Stimulated activated CD4-positive, alpha-beta T cell treated with anti-CD3 and anti-CD28 coated beads, TNF-alpha, amount 100 ng/mL, for 4 hours (primary cell): Measurements from ENCODE around the gene RPS2.
"Not testable (repeated sequence)": the region's sequence is repeated elsewhere in the genome, so short reads cannot be mapped to it uniquely, and the experiment has no call there.

ENCODE experiments used
- DNase-seq, 3 experiments: peaks; one replicate each; pipeline ENCODE4 v3.0.0-alpha.2; 2020; ENCODE audit warnings: low read depth in 3 of 3

The RPS2 gene

DNA sequence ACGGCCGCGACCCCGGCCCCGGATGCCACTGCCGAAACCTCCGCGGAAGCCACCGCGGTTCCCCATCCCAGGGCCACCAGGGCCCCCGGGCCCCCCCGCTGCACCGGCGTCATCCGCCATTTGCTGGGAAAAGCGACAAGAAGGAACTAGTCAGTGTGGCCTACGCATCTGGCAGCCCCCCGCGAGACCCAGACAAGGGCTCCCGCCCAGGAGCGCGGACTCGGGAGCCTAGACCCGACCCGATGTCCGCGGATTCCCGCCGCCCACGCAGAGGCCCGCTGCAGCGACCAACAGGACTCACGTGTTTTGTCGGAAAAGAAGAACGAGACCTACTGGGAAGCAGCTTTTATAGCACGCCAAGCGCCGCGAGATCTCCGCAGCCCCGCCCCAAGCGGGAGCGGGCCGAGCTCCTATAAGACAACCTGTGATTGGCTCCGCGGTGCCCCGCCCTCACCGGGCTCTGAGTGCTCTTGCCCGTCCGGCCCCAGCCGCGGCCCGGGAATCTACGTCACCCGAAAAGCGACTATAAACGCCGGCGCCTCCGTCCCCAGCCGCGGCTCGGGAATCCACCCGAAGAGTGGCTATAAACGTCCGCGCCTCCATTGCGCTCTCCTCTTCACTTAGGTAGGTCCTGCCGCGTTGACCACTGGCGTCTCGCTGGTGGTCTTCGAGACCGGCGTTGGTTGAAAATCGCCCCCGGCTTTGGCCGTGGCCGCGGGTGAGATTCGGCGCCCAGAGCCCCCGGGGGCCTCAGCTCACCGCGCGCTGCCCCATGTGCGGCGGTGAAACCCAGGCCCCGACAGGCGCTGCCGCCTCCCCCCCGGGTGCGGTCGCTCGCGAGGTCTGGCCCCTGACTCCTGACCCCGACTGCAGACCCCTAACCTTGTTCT, at the start of gene RPS2:
TSS of gene RPS2 (minus strand) at position 321 of the 890 bp plus-strand sequence. CDS start at position 120, 201 bp downstream.
- peak; percentile 94 to 99 (median 95) for DNase-seq

GRCh38 chr16:2013527-2013926, 48.9 kb upstream of the RPS2 start:
- no peak for DNase-seq

GRCh38 chr16:2011726-2012125, 47.1 kb upstream of the RPS2 start:
- not testable (repeated sequence) for DNase-seq

- DNase-seq = peak; percentile 58 to 62 (median 61)
Measured at GRCh38 chr16:2009791-2010510, 45.3 kb upstream of the RPS2 start, which contains the start of gene ZNF598. Gene ZNF598, minus strand, starts transcription at chr16:2009821.

DNA sequence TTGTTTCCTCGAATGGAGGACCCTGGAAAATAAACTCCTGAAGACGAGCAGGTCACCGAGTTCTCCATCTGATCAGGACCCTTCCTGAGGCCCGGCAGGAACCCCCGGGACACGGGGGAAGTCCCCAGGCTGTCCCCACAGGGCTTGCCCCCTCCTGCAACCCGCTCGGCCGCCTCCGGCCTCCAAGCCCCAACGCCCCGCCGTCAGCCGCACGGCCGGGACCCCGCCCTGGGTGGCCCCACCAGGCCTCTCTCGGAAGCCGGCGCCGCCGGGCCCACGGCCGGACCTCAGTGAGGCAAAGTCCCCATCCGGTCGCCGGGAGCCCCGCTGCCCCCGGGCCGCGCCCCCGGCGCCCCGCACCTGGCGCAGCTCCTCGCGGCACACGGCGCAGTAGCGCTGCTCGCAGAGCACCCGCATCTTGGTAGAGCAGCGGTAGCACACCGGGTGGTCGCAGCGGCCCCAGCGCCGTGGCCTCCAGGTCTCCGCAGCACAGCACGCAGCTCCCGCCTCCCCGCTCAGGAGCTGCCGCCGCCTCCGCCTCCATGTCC, 44.6 kb upstream of the RPS2 start:
- no peak for DNase-seq

DNA sequence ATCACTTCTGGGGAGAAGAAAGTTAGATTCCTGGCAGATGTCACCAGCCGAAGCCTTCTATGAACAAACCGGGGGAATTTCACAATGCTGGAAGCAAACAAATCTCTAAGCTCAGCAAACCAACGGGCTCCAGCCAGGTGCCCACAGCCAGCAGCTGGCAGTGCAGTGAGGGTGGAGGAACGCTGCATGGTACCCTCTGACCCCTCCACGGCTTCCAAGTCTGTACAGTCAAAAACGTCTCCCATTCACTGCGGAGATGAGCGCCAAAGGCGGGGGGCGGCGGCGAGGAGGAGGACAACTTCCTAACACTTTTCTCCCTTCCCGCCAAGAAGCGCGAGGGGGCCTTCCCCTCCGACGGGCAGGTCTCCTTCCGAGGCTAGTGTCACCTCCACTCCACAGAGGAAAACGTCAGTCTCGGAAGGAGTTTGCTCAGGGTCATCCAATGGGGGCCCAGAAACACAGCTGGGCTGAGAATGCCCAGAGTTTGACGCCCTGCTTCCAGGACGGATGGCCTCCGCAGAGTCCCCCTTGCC, 44.1 kb upstream of the RPS2 start:
- no peak for DNase-seq

- DNase-seq = no peak
Measured at GRCh38 chr16:2008009-2008526, 43.4 kb upstream of the RPS2 start.

- DNase-seq = no peak
Measured at GRCh38 chr16:2007081-2007836, 42.6 kb upstream of the RPS2 start.

GRCh38 chr16:2006317-2006716, 41.7 kb upstream of the RPS2 start:
- no peak for DNase-seq

GRCh38 chr16:2005646-2006045, 41.0 kb upstream of the RPS2 start:
- DNase-seq = no peak

- no peak for DNase-seq
Measured at GRCh38 chr16:2004795-2005517, 40.3 kb upstream of the RPS2 start.

GRCh38 chr16:2003827-2004641, 39.4 kb upstream of the RPS2 start:
- DNase-seq = peak; percentile 68 to 80 (median 76)

GRCh38 chr16:2003231-2003826, 38.7 kb upstream of the RPS2 start:
- DNase-seq = no peak

- no peak for DNase-seq
Measured at GRCh38 chr16:2002406-2003230, 38.0 kb upstream of the RPS2 start.

DNA sequence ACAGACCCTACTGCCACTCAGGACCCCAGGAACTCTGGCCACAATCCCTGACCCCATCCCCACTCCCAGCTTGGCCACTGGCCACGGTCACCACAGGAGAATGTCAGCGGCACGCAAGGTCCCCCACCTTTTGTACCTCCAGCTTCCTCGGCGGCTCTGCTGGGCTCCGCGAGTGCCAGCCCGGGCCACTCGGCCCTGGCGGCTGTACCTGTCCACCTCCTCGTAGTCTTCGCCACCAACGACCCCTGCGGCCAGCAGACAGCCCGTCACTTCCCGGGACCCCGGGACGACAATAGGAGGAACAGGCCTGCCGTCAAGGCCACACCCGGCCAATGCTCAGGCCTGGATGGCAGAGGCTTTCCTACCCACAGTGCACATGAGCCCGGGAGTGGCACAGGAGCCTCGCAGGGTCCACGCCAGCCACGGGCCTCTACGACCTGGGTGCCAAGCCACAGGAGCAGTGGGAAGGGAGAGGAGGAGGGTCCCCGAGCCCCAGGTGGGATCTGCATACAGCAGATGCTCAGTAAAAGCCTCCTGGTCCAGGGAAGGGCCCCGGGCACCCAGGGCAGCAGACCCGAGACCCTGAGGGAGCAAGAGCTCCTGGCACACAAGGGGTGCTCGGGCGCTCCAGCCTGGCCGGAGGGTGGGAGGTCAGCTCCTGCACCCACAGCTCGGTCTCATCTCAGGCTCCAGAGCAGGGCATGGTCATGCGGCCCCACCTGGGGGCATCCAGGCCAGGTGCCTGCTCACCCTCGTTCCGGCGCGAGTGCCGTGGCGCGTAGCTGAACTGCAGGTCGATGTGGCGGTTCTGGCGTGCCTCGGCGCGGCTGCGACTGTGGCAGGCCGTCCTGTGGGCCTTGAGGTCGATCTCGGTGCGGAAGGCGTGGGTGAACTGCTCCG, 37.1 kb upstream of the RPS2 start:
- no peak for DNase-seq

DNA sequence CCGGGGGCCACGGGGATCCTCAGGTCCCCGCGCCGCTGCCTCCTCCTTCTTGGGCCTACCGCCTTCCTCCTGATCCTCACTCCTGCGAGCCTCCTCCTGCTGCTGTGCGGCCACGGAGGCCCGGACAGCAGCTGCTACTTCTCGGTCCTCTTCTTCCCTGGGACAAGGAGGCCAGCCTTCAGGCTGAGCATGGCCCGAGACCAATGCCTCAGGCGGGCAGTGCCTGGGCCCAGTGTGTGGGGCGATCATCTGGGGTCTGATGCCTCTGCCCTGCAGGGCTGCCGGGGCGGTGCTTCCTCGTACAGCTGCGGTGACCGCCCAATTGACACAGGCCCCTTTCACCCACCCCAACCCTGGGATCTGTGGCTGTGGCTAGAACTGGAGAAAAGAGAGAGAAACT, 36.4 kb upstream of the RPS2 start:
- DNase-seq = no peak

DNA sequence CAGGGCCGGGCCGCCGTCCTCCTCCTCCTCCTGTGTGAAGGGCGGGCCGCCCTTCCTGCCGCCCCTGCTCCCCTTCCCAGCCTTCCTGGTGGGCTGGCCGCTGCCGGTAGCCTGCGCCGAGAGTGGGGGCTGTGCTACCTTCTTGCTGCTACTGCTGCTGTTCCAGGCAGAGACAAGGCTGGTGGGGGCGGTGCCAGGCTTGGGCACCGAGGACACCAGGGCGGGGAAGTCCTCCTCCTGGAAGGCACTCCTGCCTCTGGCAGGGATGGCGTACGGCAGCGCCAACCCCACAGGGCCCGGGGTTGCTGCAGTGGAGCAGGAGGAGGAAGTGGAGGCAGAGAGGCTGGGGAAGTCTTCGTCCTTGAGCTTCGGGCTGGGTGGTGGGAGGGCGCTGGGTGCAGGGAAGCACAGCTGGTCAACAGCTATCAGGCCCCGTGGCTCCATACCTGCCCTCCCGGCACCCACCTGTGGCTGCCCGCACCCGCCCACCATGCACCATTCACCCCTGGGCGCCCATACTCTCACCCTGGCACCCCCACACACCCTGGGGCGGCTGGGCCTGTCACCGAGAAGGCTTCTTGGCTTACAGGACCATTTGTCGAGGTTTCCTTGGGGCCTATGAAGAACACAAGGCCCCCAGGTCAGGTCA, 35.4 kb upstream of the RPS2 start:
- no peak for DNase-seq
